K562 (cell line): Measurements from ENCODE around the gene ICAM3. TPM values are rescaled to one million over a fixed set of nuclear protein-coding genes. Genes with fewer than 3 reads are reported as not detected.

Experiments
- ATAC-seq: fragments of 200-7000 bp; cut with Tn5 transposase; 3 replicates; pipeline ENCODE4 v1.9.1; 2020; ENCODE audit warnings: moderate library complexity
- BruUV-seq: library from RNA; stranded (reverse); fragments of 400-500 nt; replicated peaks from 2 replicates; lab custom pipeline; 2021; lab: Mats Ljungman, UMichigan
- CTCF ChIA-PET: fragments of 300-600 bp; formaldehyde crosslinking; extraction: SDS; loops from one replicate; lab custom pipeline; 2021; ENCODE audit warnings: low intra/inter-chr PET ratio; lab: Yijun Ruan, JAX
- POLR2A ChIA-PET: fragments of 300-600, 350-650 bp; sonication (Branson Sonifier 250); formaldehyde crosslinking; extraction: SDS; loops from one replicate; lab custom pipeline; 2021; ENCODE audit warnings: antibody characterized with exemption, inconsistent platforms; lab: Yijun Ruan, JAX
- DNase-seq, 4 experiments: peaks; one replicate each; pipeline versions ENCODE4 v3.0.0 to v3.0.0-alpha.2; 2011 to 2018; ENCODE audit warnings: low spot score in 3 of 4, mixed read lengths in 3 of 4; ENCODE audit errors: extremely low read depth in 1 of 4
- FAIRE-seq: peaks from 2 replicates; lab custom pipeline; 2011; peaks lifted over from hg19 to GRCh38; lab: Jason Lieb, UNC
- H2AFZ ChIP-seq: 2 replicates; pipeline ENCODE4 v1.6.0; 2011; ENCODE audit warnings: low read depth, low read length, control low read depth, inconsistent platforms
- H3K27ac ChIP-seq: fragments of 200-600 bp; 3 replicates; pipeline ENCODE4 v1.8.0; 2011; ENCODE audit warnings: low read depth, mild to moderate bottlenecking, control low read depth, inconsistent platforms, low read length, moderate library complexity, mixed read lengths; ENCODE audit errors: extremely low read depth
- H3K27me3 ChIP-seq, 2 experiments: fragments of 300-600 bp in 1 of 2; 2 replicates in 1 of 2; 3 replicates in 1 of 2; pipeline versions ENCODE4 v1.6.0 to v1.8.0; 2011; ENCODE audit warnings: inconsistent platforms in 2 of 2, low read length in 2 of 2, mild to moderate bottlenecking in 1 of 2, mixed read lengths in 1 of 2, moderate library complexity in 1 of 2; ENCODE audit not compliant: control insufficient read depth in 2 of 2, insufficient read depth in 2 of 2
- H3K36me3 ChIP-seq: fragments of 300-600 bp; 3 replicates; pipeline ENCODE4 v1.8.0; 2011; ENCODE audit warnings: mild to moderate bottlenecking, low read length, inconsistent platforms; ENCODE audit not compliant: control insufficient read depth, insufficient read depth
- H3K4me1 ChIP-seq, 2 experiments: fragments of 200-600 bp in 1 of 2; replicated peaks in 1 of 2; 2 replicates in 1 of 2; 3 replicates in 1 of 2; pipeline versions ENCODE4 v1.5.1 to v1.8.0; 2011; ENCODE audit warnings: inconsistent platforms in 2 of 2, low read length in 2 of 2, mild to moderate bottlenecking in 1 of 2, mixed read lengths in 1 of 2, moderate library complexity in 1 of 2; ENCODE audit not compliant: control insufficient read depth in 2 of 2, insufficient read depth in 2 of 2
- H3K4me2 ChIP-seq: 2 replicates; pipeline ENCODE4 v1.6.1; 2011; ENCODE audit warnings: low read length, control low read depth, inconsistent platforms, mixed read lengths; ENCODE audit not compliant: insufficient read depth
- H3K4me3 ChIP-seq: fragments of 200-600 bp; sonication (generic), shearing (Covaris generic); 2 replicates; pipeline ENCODE4 v1.5.1; 2016; ENCODE audit warnings: control low read depth, inconsistent platforms
- H3K79me2 ChIP-seq: fragments of 200-600 bp; 3 replicates; pipeline ENCODE4 v1.8.0; 2011; ENCODE audit warnings: low read length, inconsistent platforms; ENCODE audit not compliant: control insufficient read depth, insufficient read depth
- H3K9ac ChIP-seq, 2 experiments: 2 replicates each; pipeline versions ENCODE4 v1.6.0 to v1.6.1; 2011; ENCODE audit warnings: low read depth in 2 of 2, low read length in 2 of 2, control low read depth in 1 of 2, inconsistent platforms in 1 of 2, mild to moderate bottlenecking in 1 of 2, mixed read lengths in 1 of 2; ENCODE audit not compliant: insufficient read depth in 1 of 2
- H3K9me1 ChIP-seq: one replicate; pipeline ENCODE4 v1.6.0; 2011; ENCODE audit warnings: inconsistent platforms, mild to moderate bottlenecking, low read length, moderate library complexity; ENCODE audit not compliant: control insufficient read depth, insufficient read depth
- H3K9me3 ChIP-seq: replicated peaks from 2 replicates; pipeline ENCODE4 v1.5.1; 2011; ENCODE audit warnings: low read depth, low read length, inconsistent platforms; ENCODE audit not compliant: control insufficient read depth, insufficient read depth
- H4K20me1 ChIP-seq: replicated peaks from 2 replicates; pipeline ENCODE4 v1.6.1; 2011; ENCODE audit warnings: low read length, inconsistent platforms, mixed read lengths; ENCODE audit not compliant: control insufficient read depth, insufficient read depth
- ATF7 ChIP-seq: fragments of 450-650 bp; IDR thresholded peaks from 2 replicates; pipeline ENCODE4 v1.7.1; 2014; ENCODE audit warnings: mild to moderate bottlenecking, moderate library complexity
- CBFB ChIP-seq: sonication (generic); formaldehyde crosslinking; IDR thresholded peaks from 2 replicates; pipeline ENCODE4 v1.4.0; 2020; ENCODE audit warnings: mild to moderate bottlenecking, missing genetic modification reagents
- EGR1 ChIP-seq: fragments of 450-650 bp; conservative IDR thresholded peaks from 2 replicates; pipeline ENCODE4 v1.6.1; 2017; ENCODE audit warnings: mild to moderate bottlenecking
- ERF ChIP-seq: fragments of 450-650 bp; formaldehyde crosslinking; IDR thresholded peaks from 2 replicates; pipeline ENCODE4 v1.4.0; 2020; ENCODE audit warnings: mild to moderate bottlenecking, mixed read lengths
- FOXA3 ChIP-seq, 2 experiments: fragments of 450-650 bp in 1 of 2; sonication (generic) in 1 of 2; formaldehyde crosslinking; IDR thresholded peaks in 1 of 2; conservative IDR thresholded peaks in 1 of 2; 2 replicates each; pipeline versions ENCODE4 v1.4.0 to v1.8.0; 2020 to 2022; ENCODE audit warnings: mild to moderate bottlenecking in 2 of 2, missing genetic modification reagents in 1 of 2
- FOXK1 ChIP-seq: sonication (generic); formaldehyde crosslinking; IDR thresholded peaks from 2 replicates; pipeline ENCODE4 v1.8.0; 2022; ENCODE audit warnings: missing genetic modification reagents, mild to moderate bottlenecking, borderline replicate concordance
- KLF13 ChIP-seq: fragments of 450-650 bp; IDR thresholded peaks from 2 replicates; pipeline ENCODE4 v1.6.1; 2016; ENCODE audit warnings: missing genetic modification characterization, low read depth, mild to moderate bottlenecking, missing compliant biosample characterization, moderate library complexity, borderline replicate concordance
- MLLT1 ChIP-seq, 2 experiments: fragments of 450-650 bp; IDR thresholded peaks; 2 replicates each; pipeline ENCODE4 v1.6.1; 2016
- NRF1 ChIP-seq, 2 experiments: fragments of 450-650 bp; IDR thresholded peaks in 1 of 2; conservative IDR thresholded peaks in 1 of 2; 2 replicates each; pipeline ENCODE4 v1.6.1; 2014; ENCODE audit warnings: mild to moderate bottlenecking in 2 of 2
- POLR2G ChIP-seq: fragments of 200-400 bp; formaldehyde crosslinking; IDR thresholded peaks from 2 replicates; pipeline ENCODE4 v1.6.1; 2017; ENCODE audit warnings: low read depth, mild to moderate bottlenecking, antibody characterized with exemption, low read length, moderate library complexity
- SMAD1 ChIP-seq: fragments of 150-350 bp; IDR thresholded peaks from 2 replicates; pipeline ENCODE4 v1.6.1; 2014; ENCODE audit warnings: low read length, low read depth; ENCODE audit not compliant: partially characterized antibody
- THRAP3 ChIP-seq: fragments of 450-650 bp; IDR thresholded peaks from 2 replicates; pipeline ENCODE4 v1.6.1; 2016; ENCODE audit warnings: mild to moderate bottlenecking, inconsistent platforms, borderline replicate concordance
- WGBS: fragments of 100-300 bp; shearing (Covaris generic); methylation state at CpG from one replicate; pipeline ENCODE4 v1.1.6; 2016; ENCODE audit warnings: low coverage, mixed read lengths; ENCODE audit not compliant: insufficient coverage; ENCODE audit errors: missing lambda C conversion rate; 5-methylcytosine and 5-hydroxymethylcytosine counted together
- in situ Hi-C: fragments of 300-500 bp; cut with MboI; formaldehyde crosslinking; loops from 4 replicates; pipeline ENCODE4 v1.15.0; 2018; ENCODE audit warnings: inconsistent platforms, mixed read lengths
- intact Hi-C: fragments of 100-400 bp; cut with micrococcal nuclease; formaldehyde crosslinking; loops from 2 replicates; pipeline ENCODE4 v1.14.2; 2022
- polyA plus RNA-seq, 8 experiments: library from polyadenylated mRNA; depleted of rRNA in 4 of 8; stranded (reverse) in 5 of 8; unstranded in 3 of 8; fragments of >200 nt; fragmentation: Nextera tagmentation in 2 of 8; fragmentation: Illumina TruSeq in 1 of 8; extraction: Ambion mirVana in 2 of 8; extraction: Trizol in 1 of 8; gene quantifications; 2 replicates each; pipeline versions ENCODE4 v1.2.1 to v1.2.3, GENCODE V29; 2011 to 2014; ENCODE audit warnings: inconsistent platforms in 1 of 8, missing spikeins in 1 of 8
- total RNA-seq, 7 experiments: library from RNA; depleted of rRNA in 6 of 7; stranded (reverse); fragments of >200 nt in 6 of 7; fragmentation: Illumina TruSeq in 2 of 7; extraction: Trizol in 2 of 7; gene quantifications; 2 replicates each; pipeline versions ENCODE4 v1.2.1 to v1.2.3, GENCODE V29; 2011 to 2021; ENCODE audit warnings: low replicate concordance in 1 of 7

Gene ICAM3
- total and polyA plus RNA-seq, 9 of the 15 experiments (the other 6 are each of a cell fraction or from before 2014, with no cell fraction given): 6.5 to 39.5 (median 24.2) TPM

- no peaks in the 10 kb centered on the region for H3K27me3 ChIP-seq
- TF ChIP-seq POLR2G: peak; percentile 56
- no peak for TF ChIP-seq ERF (CRISPR knock-in tag)
- intact Hi-C loops: no loop called here
- in situ Hi-C loops: no loop called here
- H3K36me3 ChIP-seq: peaks cover 69% of the 10 kb centered on the region; the same call in 2 of the 3 replicates
- no peak overlapping the region for H3K4me3 ChIP-seq
- no peaks in the 10 kb centered on the region for H3K9me3 ChIP-seq
- no peaks in the 10 kb centered on the region for H3K9me1 ChIP-seq
- FAIRE-seq: no peak
- no peak overlapping the region for H3K4me2 ChIP-seq
- H3K4me1 ChIP-seq: peaks cover 0 to 29% of the 10 kb centered on the region in 2 experiments; a peak in 2 of 5 replicates
- CTCF ChIA-PET: interaction anchor here (0.6 kb wide), 1 partner anchor 18 kb away, joined by 3 read pairs; no protein-coding TSS in a partner anchor
- peak in 1 of 4 experiments; percentile 3 for DNase-seq
- H2AFZ ChIP-seq: no peak overlapping the region
- BruUV-seq: no TSS peak
- no peak overlapping the region; a peak in 1 of 4 replicates for H3K9ac ChIP-seq
- H3K79me2 ChIP-seq: no peaks in the 10 kb centered on the region
- no peak for ATAC-seq
- no peaks in the 10 kb centered on the region for H4K20me1 ChIP-seq
- H3K27ac ChIP-seq: no peak overlapping the region
- POLR2A ChIA-PET: interaction anchor here (0.6 to 1.2 kb wide), 2 partner anchors 23 to 50 kb away, joined by 3 to 5 read pairs; partner anchors contain the start of gene RAVER1
- WGBS: 90% methylated on average over 12 of the region's 12 CpGs
These were observed 17.0 kb upstream of the ICAM3 start for GRCh38 chr19:10356431-10356830.

DNA sequence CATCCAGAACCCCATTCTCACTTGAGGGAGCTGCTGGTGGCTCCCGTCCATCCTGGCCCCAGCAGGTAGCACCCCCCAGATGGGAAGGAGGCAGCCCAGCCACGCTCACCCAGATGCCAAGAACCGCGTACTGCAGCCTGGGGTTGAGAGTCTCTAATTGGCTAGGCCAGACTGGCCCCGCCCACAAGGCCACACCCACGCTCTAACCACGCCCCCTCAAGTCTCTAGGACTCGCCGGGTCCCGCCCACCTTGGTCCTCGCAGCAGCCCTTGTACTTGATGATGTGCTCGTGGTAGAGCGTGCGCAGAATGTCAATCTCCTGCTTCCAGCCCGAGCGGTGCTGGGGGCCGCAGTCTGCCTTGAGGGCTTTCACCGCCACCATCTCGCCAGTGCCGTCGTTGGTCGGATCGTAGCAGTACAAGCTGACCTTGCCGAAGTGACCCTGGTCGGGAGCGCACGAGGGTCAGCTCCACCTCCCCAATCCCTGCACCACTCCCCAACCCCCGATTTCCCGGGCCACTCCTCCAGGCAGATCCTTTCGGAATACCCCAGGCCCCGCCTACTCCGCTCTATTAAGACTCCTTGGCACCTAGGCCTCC, 14.5 kb upstream of the ICAM3 start:
- Histone ChIP-seq H3K79me2 (no peaks in the 10 kb centered on the region), H3K36me3 (peaks cover 67% of the 10 kb centered on the region; the same call in 2 of the 3 replicates), H4K20me1 (no peaks in the 10 kb centered on the region), H3K9me3 (no peaks in the 10 kb centered on the region), H3K4me1 (peaks cover 0 to 26% of the 10 kb centered on the region in 2 experiments; a peak in 2 of 5 replicates), H3K9ac (peak overlapping the region in 1 of 2 experiments; percentile 35; a peak in 1 of 4 replicates), H3K4me3 (no peak overlapping the region), H3K4me2 (no peak overlapping the region), H3K27me3 (no peaks in the 10 kb centered on the region), H3K9me1 (no peaks in the 10 kb centered on the region), H2AFZ (no peak overlapping the region), H3K27ac (no peak overlapping the region)
- peak; percentile 78 to 89 (median 84) for DNase-seq
- POLR2A ChIA-PET: interaction anchor here (0.7 kb wide), 1 partner anchor 9 kb away, joined by 3 read pairs; no protein-coding TSS in a partner anchor
- 77% methylated on average over 28 of the region's 32 CpGs for WGBS
- peak; percentile 99 for ATAC-seq
- in situ Hi-C loops: no loop called here
- BruUV-seq: no TSS peak
- FAIRE-seq: peak; percentile 96
- CTCF ChIA-PET: no interaction called here
- intact Hi-C loops: no loop called here
- TF ChIP-seq SMAD1 (no peak), POLR2G (0 out of 2 replicates have a peak, but pooled peaks have one; percentile 38), KLF13 (peak; percentile 79; the same call in 1 of the 2 replicates), FOXA3 (CRISPR knock-in tag; conservative IDR thresholded peaks at IDR 0.05 in 1 of 2, IDR thresholded peaks at IDR 0.05 in 1 of 2) (0 out of 4 replicates have a peak, but pooled peaks of 1 of the 2 experiments have one; percentile 23), NRF1 (conservative IDR thresholded peaks at IDR 0.05 in 1 of 2, IDR thresholded peaks at IDR 0.05 in 1 of 2) (peak; percentile 43 to 63; a peak in 3 of 4 replicates), CBFB (CRISPR knock-in tag) (no peak), ATF7 (no peak), FOXK1 (CRISPR knock-in tag) (0 out of 2 replicates have a peak, but pooled peaks have one; percentile 32), MLLT1 (IDR thresholded peaks at IDR 0.05) (peak in 1 of 2 experiments; percentile 25; a peak in 1 of 4 replicates), THRAP3 (0 out of 2 replicates have a peak, but pooled peaks have one; percentile 49), EGR1 (peak; percentile 69)
